ENCODE measurements around the gene FAM153A.
"Not testable (repeated sequence)": the region's sequence is repeated elsewhere in the genome, so short reads cannot be mapped to it uniquely, and the experiment has no call there.

GRCh38 chr5:177832287-177832686 lies 49.6 kb upstream of the FAM153A start:
- not testable (repeated sequence) for TF ChIP-seq POLR2A, CTCF (IDR thresholded peaks at IDR 0.05)
